ENCODE data around the gene RND2.
"Not testable (repeated sequence)": the region's sequence is repeated elsewhere in the genome, so short reads cannot be mapped to it uniquely, and the experiment has no call there.

Gene RND2

GRCh38 chr17:43027091-43028032, 2.3 kb downstream of the RND2 start:
- DNase-seq (ENCODE audit: low read depth in 2 of 2): no peak

- DNase-seq (ENCODE audit: low read depth in 2 of 2): no peak
These were observed 3.3 kb downstream of the RND2 start for GRCh38 chr17:43028221-43028861.

- no peak for DNase-seq (ENCODE audit: low read depth in 2 of 2)
These were observed 5.2 kb downstream of the RND2 start for GRCh38 chr17:43030137-43030767.

- no peak for DNase-seq (ENCODE audit: low read depth in 2 of 2)
These were observed 6.6 kb downstream of the RND2 start for GRCh38 chr17:43031666-43032065.

- DNase-seq (ENCODE audit: low read depth in 2 of 2): no peak
These were observed 9.2 kb downstream of the RND2 start for GRCh38 chr17:43033948-43034881.

- no peak for DNase-seq (ENCODE audit: low read depth in 2 of 2)
These were observed 9.9 kb downstream of the RND2 start for GRCh38 chr17:43034894-43035293.

GRCh38 chr17:43039646-43040045, 14.6 kb downstream of the RND2 start:
- DNase-seq (ENCODE audit: low read depth in 2 of 2): no peak

- DNase-seq (ENCODE audit: low read depth in 2 of 2): no peak
These were observed 15.6 kb downstream of the RND2 start for GRCh38 chr17:43040655-43041054.

GRCh38 chr17:43042025-43042628, 17.1 kb downstream of the RND2 start:
- DNase-seq (ENCODE audit: low read depth in 2 of 2): no peak

- DNase-seq (ENCODE audit: low read depth in 2 of 2): no peak
These were observed 18.3 kb downstream of the RND2 start for GRCh38 chr17:43043307-43043706.

GRCh38 chr17:43044024-43044423, 19.0 kb downstream of the RND2 start:
- no peak for DNase-seq (ENCODE audit: low read depth in 2 of 2)

- no peak for DNase-seq (ENCODE audit: low read depth in 2 of 2)
These were observed 26.9 kb downstream of the RND2 start for GRCh38 chr17:43051969-43052368.

- not testable (repeated sequence) for DNase-seq (ENCODE audit: low read depth in 2 of 2)
These were observed 28.0 kb downstream of the RND2 start for GRCh38 chr17:43053008-43053407.

- DNase-seq (ENCODE audit: low read depth in 2 of 2): no peak
These were observed 31.0 kb downstream of the RND2 start for GRCh38 chr17:43056051-43056450.

- DNase-seq (ENCODE audit: low read depth in 2 of 2): no peak
These were observed 38.1 kb downstream of the RND2 start for GRCh38 chr17:43062984-43063638.

GRCh38 chr17:43068570-43069367, 43.7 kb downstream of the RND2 start:
- DNase-seq (ENCODE audit: low read depth in 2 of 2): no peak

GRCh38 chr17:43069368-43069898, 44.4 kb downstream of the RND2 start:
- DNase-seq (ENCODE audit: low read depth in 2 of 2): no peak

- no peak for DNase-seq (ENCODE audit: low read depth in 2 of 2)
These were observed 45.2 kb downstream of the RND2 start for GRCh38 chr17:43070257-43070656.

- DNase-seq (ENCODE audit: low read depth in 2 of 2): no peak
These were observed 45.8 kb downstream of the RND2 start for GRCh38 chr17:43070872-43071271.

Measured in stimulated activated CD4-positive, alpha-beta T cell treated with anti-CD3 and anti-CD28 coated beads, Interleukin-1b, Interleukin-23, amount 100 ng/mL, for 1 hour (primary cell).